Measurements from ENCODE around the gene SREK1.

The SREK1 gene

DNA sequence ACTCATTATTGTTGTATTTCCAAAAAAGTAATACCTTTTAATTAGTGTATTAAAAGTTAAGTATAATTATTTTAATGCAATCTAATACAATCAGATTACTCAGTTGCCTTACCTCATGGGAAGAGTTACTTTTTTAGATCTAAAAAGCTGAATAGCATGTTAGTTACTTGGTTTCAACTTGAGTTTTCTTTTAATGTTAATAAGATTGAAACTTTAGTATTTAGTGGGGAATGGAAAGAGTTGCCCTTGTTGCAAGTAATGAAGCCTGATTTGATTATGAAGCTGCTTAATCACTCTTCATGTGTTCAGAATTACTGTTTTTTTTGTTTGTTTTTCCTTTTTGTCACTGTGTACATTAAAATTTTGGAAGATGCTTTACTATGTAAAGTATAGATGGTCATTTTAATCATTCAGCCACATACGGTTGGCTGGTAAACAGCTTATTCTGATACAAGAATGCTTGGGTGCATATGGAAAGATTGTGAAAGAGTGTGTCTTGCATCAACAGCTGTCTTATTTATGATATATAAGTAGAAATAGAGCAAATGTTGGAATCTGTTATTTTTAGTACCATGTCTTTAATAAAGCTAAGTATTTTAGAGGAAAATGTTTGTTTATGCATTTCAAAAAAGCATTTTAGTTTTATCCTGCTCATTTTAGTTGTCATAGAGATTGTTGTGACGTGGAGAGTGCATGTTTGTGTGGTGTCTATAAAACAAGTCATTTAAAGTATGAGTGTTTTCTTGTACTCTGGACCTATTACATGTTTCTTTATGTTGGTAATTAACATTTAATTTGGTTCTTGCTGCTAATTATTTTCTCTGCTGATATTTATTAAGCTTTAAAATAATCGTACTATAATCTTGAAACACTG, 36.4 kb downstream of the SREK1 start:
- H3K4me3 ChIP-seq (ENCODE audit: low read depth, low read length) = no peak overlapping the region
- DNase-seq (ENCODE audit: low read depth) = no peak
- TF ChIP-seq, protein P1, sequence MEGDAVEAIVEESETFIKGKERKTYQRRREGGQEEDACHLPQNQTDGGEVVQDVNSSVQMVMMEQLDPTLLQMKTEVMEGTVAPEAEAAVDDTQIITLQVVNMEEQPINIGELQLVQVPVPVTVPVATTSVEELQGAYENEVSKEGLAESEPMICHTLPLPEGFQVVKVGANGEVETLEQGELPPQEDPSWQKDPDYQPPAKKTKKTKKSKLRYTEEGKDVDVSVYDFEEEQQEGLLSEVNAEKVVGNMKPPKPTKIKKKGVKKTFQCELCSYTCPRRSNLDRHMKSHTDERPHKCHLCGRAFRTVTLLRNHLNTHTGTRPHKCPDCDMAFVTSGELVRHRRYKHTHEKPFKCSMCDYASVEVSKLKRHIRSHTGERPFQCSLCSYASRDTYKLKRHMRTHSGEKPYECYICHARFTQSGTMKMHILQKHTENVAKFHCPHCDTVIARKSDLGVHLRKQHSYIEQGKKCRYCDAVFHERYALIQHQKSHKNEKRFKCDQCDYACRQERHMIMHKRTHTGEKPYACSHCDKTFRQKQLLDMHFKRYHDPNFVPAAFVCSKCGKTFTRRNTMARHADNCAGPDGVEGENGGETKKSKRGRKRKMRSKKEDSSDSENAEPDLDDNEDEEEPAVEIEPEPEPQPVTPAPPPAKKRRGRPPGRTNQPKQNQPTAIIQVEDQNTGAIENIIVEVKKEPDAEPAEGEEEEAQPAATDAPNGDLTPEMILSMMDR (IDR thresholded peaks at IDR 0.05; ENCODE audit: low read depth, low read length) = no peak
- TF ChIP-seq POLR2A (IDR thresholded peaks at IDR 0.05; ENCODE audit: extremely low read depth, insufficient read length) = no peak
- TF ChIP-seq MYC (IDR thresholded peaks at IDR 0.05; ENCODE audit: low read depth, low read length) = no peak
- TF ChIP-seq, protein P2, sequence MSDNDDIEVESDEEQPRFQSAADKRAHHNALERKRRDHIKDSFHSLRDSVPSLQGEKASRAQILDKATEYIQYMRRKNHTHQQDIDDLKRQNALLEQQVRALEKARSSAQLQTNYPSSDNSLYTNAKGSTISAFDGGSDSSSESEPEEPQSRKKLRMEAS (IDR thresholded peaks at IDR 0.05; ENCODE audit: low read depth, low read length) = no peak

DNA sequence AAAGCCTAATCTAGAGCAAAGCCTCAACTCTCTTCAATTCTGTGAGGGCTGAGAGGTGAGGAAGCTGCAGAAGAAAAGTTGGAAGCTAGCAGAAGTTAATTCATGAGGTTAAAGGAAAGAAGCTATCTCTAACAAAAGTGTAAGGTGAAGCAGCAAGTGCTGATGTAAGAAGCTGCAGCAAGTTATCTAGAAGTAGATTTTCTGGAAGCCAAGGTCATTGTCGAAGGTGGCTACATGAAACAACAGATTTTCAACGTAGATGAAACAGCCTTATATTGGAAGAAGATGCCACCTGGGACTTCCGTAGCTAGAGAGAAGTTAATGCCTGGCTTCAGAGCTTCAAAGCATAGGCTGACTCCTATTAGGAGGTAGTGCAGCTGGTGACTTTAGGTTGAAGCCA, 42.0 kb downstream of the SREK1 start:
- DNase-seq (ENCODE audit: low read depth) = no peak
- H3K4me3 ChIP-seq (ENCODE audit: low read depth, low read length) = no peak overlapping the region
- TF ChIP-seq MYC (IDR thresholded peaks at IDR 0.05; ENCODE audit: low read depth, low read length) (no peak), POLR2A (IDR thresholded peaks at IDR 0.05; ENCODE audit: extremely low read depth, insufficient read length) (no peak)
- TF ChIP-seq, protein P2 (IDR thresholded peaks at IDR 0.05; ENCODE audit: low read depth, low read length) = no peak
- TF ChIP-seq, protein P1 (IDR thresholded peaks at IDR 0.05; ENCODE audit: low read depth, low read length) = no peak

DNA sequence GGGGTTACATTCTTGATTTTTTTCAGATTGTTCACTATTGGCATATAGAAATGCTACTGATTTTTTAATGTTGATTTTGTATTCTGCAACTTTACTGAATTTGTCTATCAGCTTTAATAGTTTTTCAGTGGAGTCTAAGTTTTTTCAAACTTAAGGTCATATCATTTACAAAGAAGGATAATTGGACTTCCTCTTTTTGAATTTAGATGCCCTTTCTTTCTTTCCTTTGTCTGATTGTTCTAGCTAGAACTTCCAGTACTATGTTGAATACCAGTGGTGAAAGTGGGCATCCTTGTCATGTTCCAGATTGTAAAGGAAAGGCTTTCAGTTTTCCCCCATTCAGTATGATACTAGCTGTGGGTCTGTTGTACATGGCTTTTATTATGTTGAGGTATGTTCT, 49.3 kb downstream of the SREK1 start:
- TF ChIP-seq POLR2A (IDR thresholded peaks at IDR 0.05; ENCODE audit: extremely low read depth, insufficient read length) (no peak), MYC (IDR thresholded peaks at IDR 0.05; ENCODE audit: low read depth, low read length) (no peak)
- TF ChIP-seq, protein P2 (IDR thresholded peaks at IDR 0.05; ENCODE audit: low read depth, low read length) = no peak
- TF ChIP-seq, protein P1 (IDR thresholded peaks at IDR 0.05; ENCODE audit: low read depth, low read length) = no peak
- DNase-seq (ENCODE audit: low read depth) = no peak

DNA sequence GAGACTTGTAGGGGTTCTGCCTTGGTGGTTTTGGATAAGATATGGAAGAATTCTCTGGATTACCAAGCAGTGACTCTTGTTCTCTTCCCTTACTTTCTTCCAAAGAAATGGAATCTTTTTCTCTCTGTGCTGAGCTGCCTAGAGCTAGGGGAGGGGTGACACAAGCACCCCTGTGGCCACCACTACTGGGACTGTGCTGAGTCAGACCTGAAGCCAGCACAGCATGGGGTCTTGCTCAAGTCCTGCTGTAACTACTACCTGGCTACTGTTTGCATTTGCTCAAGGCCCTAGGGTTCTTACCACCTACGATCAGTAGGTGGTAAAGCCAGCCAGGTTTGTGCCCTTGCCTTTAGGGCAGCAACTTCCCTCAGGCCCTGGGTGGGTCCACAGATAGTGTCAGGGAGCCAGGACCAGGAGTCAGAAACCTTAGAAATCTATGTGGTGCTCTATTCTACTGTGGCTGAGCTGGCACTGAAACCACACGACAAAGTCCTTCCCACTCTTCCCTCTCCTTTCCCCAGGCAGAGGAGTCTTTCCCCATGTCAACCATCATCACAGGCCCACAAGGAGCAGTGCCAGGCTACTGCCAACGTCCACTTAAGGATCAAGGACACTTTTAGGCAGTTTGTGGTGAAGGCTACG, 53.8 kb downstream of the SREK1 start:
- peak; percentile 36 for DNase-seq (ENCODE audit: low read depth)
- no peak overlapping the region for H3K4me3 ChIP-seq (ENCODE audit: low read depth, low read length)
- no peak for TF ChIP-seq MYC (IDR thresholded peaks at IDR 0.05; ENCODE audit: low read depth, low read length)

More for the DNA sequence above, 49.3 kb downstream of the SREK1 start:
- H3K4me3 ChIP-seq (ENCODE audit: low read depth, low read length) = no peak overlapping the region

DNA sequence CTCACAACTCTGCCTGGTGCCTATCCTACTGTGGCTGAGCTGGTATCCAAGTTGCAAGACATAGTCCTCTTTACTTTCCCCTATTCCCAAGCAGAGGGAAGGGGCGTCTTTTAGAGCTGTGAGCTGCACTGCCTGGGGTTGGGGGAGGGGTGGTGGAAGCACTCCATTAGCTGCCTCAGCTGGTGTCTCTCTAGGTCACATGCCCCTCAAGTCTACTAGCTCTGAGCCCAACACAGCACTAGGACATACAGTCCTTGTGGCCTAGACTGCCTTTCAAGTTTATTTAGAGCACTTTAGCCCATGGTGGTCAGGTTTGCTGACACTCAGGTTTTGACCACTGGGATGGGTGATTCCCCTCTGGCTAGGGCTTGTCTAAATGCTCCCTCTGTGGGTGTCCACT, 54.7 kb downstream of the SREK1 start:
- no peak for DNase-seq (ENCODE audit: low read depth)
- no peak overlapping the region for H3K4me3 ChIP-seq (ENCODE audit: low read depth, low read length)
- TF ChIP-seq POLR2A (IDR thresholded peaks at IDR 0.05; ENCODE audit: extremely low read depth, insufficient read length) = no peak
- TF ChIP-seq, protein P1 (IDR thresholded peaks at IDR 0.05; ENCODE audit: low read depth, low read length) = no peak
- no peak for TF ChIP-seq MYC (IDR thresholded peaks at IDR 0.05; ENCODE audit: low read depth, low read length)
- TF ChIP-seq, protein P2 (IDR thresholded peaks at IDR 0.05; ENCODE audit: low read depth, low read length) = no peak

DNA sequence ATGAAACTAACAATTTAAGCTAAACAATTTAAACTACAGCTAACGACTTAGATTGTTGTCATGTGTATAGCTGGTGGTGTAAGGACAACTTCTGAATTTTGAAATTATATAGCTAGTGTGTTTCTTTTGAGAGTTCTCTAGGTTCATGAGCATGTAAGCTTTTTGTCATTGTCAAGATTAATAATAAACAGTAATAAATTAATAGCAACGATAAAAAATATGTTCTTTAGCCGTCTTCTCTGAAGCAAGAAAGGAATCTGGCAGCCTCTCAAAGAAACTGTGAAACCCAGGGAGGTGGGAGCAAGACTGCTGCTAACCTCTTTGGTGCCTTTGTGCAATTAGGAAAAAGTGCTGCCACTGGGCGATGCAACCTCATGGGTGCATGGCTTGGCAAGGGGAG, 59.4 kb downstream of the SREK1 start:
- DNase-seq (ENCODE audit: low read depth) = no peak
- no peak overlapping the region for H3K4me3 ChIP-seq (ENCODE audit: low read depth, low read length)
- TF ChIP-seq, protein P2 (IDR thresholded peaks at IDR 0.05; ENCODE audit: low read depth, low read length) = no peak
- TF ChIP-seq POLR2A (IDR thresholded peaks at IDR 0.05; ENCODE audit: extremely low read depth, insufficient read length) (no peak), MYC (IDR thresholded peaks at IDR 0.05; ENCODE audit: low read depth, low read length) (no peak)
- TF ChIP-seq, protein P1 (IDR thresholded peaks at IDR 0.05; ENCODE audit: low read depth, low read length) = no peak

Measured in NB4 (cell line).